Measurements from ENCODE around the gene CNTN2. TPM values are rescaled to one million over a fixed set of nuclear protein-coding genes. Genes with fewer than 3 reads are reported as not detected.

Gene CNTN2
- total and polyA plus RNA-seq, 8 donors: 0.12 to 2.2 (median 0.58) TPM; not detected in 3

GRCh38 chr1:205107327-205107726 lies 64.3 kb downstream of the CNTN2 start:
- H3K4me3 ChIP-seq: no peak overlapping the region
- no peaks in the 10 kb centered on the region for H3K27me3 ChIP-seq
- peaks cover 28 to 99% (median 95%) of the 10 kb centered on the region in 4 donors for H3K36me3 ChIP-seq
- H3K4me1 ChIP-seq: no peaks in the 10 kb centered on the region
- DNase-seq: no peak
- TF ChIP-seq POLR2AphosphoS5 (IDR thresholded peaks at IDR 0.05) (no peak), EP300 (IDR thresholded peaks at IDR 0.05) (no peak), POLR2A (IDR thresholded peaks at IDR 0.05) (no peak)
- intact Hi-C loops (cut with DNase I; ENCODE audit: low total_unique reads): no loop called here
- H3K9me3 ChIP-seq: no peaks in the 10 kb centered on the region
- WGBS, 5 donors: 92 to 97% (median 95%) methylated on average over 4 of the region's 4 CpGs
- no peak overlapping the region for H3K27ac ChIP-seq

DNA sequence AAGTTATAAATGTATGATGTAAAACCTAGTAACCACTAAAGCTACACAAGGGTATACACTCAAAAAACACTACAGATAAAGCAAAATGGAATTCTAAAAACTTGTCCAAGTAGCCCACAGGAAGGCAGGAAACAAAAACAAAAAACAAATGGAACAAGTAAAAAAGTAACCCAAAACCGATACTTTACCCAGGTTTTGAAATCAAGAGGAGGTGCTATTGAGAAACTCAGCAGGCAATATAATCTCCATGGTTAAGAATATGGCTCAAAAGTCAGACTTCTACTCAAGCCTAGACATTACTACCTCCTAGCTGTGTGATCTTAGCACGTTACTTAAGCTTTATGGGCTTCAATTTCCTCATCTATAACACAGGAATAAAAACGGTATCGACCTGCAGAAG lies 65.5 kb downstream of the CNTN2 start:
- no peaks in the 10 kb centered on the region for H3K27me3 ChIP-seq

DNA sequence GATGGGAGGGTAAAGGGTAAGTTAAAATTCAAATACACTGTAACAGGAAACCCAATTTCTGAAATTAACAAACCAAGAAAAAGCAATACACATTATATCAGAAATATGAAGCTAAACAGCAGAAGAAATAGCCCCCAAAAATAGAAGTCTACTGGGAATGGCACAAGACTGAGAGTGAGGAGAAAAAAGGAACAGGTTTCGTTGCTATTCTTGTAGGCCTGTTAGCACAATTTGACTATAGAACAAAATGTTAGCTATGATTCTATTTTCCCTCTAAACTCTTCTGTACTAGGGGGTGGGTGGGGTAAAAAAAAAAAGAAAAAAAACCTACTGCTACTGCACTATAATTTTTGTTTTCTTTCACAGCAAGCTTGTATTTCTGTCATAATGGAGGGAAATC lies 66.3 kb downstream of the CNTN2 start:
- WGBS, 5 donors: 88 to 97% (median 96%) methylated on average over 1 of the region's 1 CpG
- DNase-seq: no peak
- TF ChIP-seq, protein P1, sequence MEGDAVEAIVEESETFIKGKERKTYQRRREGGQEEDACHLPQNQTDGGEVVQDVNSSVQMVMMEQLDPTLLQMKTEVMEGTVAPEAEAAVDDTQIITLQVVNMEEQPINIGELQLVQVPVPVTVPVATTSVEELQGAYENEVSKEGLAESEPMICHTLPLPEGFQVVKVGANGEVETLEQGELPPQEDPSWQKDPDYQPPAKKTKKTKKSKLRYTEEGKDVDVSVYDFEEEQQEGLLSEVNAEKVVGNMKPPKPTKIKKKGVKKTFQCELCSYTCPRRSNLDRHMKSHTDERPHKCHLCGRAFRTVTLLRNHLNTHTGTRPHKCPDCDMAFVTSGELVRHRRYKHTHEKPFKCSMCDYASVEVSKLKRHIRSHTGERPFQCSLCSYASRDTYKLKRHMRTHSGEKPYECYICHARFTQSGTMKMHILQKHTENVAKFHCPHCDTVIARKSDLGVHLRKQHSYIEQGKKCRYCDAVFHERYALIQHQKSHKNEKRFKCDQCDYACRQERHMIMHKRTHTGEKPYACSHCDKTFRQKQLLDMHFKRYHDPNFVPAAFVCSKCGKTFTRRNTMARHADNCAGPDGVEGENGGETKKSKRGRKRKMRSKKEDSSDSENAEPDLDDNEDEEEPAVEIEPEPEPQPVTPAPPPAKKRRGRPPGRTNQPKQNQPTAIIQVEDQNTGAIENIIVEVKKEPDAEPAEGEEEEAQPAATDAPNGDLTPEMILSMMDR (IDR thresholded peaks at IDR 0.05): no peak
- TF ChIP-seq EP300 (IDR thresholded peaks at IDR 0.05) (no peak), POLR2AphosphoS5 (IDR thresholded peaks at IDR 0.05) (no peak), POLR2A (IDR thresholded peaks at IDR 0.05) (no peak)
- no peaks in the 10 kb centered on the region for H3K9me3 ChIP-seq
- intact Hi-C loops (cut with DNase I; ENCODE audit: low total_unique reads): no loop called here
- no peak overlapping the region for H3K27ac ChIP-seq
- H3K36me3 ChIP-seq: peaks cover 17 to 99% (median 95%) of the 10 kb centered on the region in 4 donors
- no peaks in the 10 kb centered on the region for H3K27me3 ChIP-seq
- no peaks in the 10 kb centered on the region for H3K4me1 ChIP-seq
- H3K4me3 ChIP-seq: no peak overlapping the region

More for the DNA sequence above, 65.5 kb downstream of the CNTN2 start:
- Histone ChIP-seq H3K36me3 (peaks cover 19 to 99% (median 95%) of the 10 kb centered on the region in 4 donors), H3K27ac (no peak overlapping the region), H3K4me3 (no peak overlapping the region), H3K4me1 (no peaks in the 10 kb centered on the region), H3K9me3 (no peaks in the 10 kb centered on the region)
- intact Hi-C loops (cut with DNase I; ENCODE audit: low total_unique reads): no loop called here
- WGBS, 5 donors: 88 to 95% (median 90%) methylated on average over 4 of the region's 4 CpGs
- TF ChIP-seq POLR2AphosphoS5 (IDR thresholded peaks at IDR 0.05) (no peak), EP300 (IDR thresholded peaks at IDR 0.05) (no peak)
- no peak for DNase-seq

DNA sequence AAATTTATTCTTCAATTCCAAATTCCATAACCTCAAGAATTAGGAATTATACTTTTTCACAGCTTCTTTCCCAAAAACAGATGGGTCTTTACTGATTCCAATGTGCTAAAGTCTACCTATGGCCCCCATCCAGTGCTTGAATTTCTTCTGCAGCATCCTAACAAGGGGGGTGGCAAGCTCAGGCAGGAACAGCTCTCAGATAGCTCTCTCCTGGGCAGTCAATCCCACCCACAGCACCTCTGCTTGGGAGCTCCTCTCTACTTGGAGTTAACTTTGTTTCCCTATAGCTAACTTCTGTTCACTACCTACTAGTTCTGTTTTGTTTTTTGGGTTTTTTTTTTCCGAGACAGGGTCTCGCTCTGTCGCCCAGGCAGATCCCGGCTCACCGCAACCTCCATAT lies 66.7 kb downstream of the CNTN2 start:
- WGBS, 5 donors: 80 to 97% (median 88%) methylated on average over 5 of the region's 5 CpGs
- TF ChIP-seq POLR2A (IDR thresholded peaks at IDR 0.05) (no peak), POLR2AphosphoS5 (IDR thresholded peaks at IDR 0.05) (no peak), EP300 (IDR thresholded peaks at IDR 0.05) (no peak)
- TF ChIP-seq, protein P1 (IDR thresholded peaks at IDR 0.05): no peak
- no peak for DNase-seq
- no peaks in the 10 kb centered on the region for H3K27me3 ChIP-seq
- H3K4me3 ChIP-seq: no peak overlapping the region
- H3K4me1 ChIP-seq: no peaks in the 10 kb centered on the region
- H3K9me3 ChIP-seq: no peaks in the 10 kb centered on the region
- peaks cover 14 to 99% (median 95%) of the 10 kb centered on the region in 4 donors for H3K36me3 ChIP-seq
- intact Hi-C loops (cut with DNase I; ENCODE audit: low total_unique reads): no loop called here
- H3K27ac ChIP-seq: no peak overlapping the region

- Histone ChIP-seq H3K27me3 (no peaks in the 10 kb centered on the region), H3K4me1 (no peaks in the 10 kb centered on the region), H3K9me3 (no peaks in the 10 kb centered on the region), H3K36me3 (peaks cover 12 to 95% (median 92%) of the 10 kb centered on the region in 4 donors), H3K4me3 (no peak overlapping the region), H3K27ac (no peak overlapping the region)
- DNase-seq: no peak
- intact Hi-C loops (cut with DNase I; ENCODE audit: low total_unique reads): no loop called here
- TF ChIP-seq, protein P1 (IDR thresholded peaks at IDR 0.05): no peak
- TF ChIP-seq POLR2A (IDR thresholded peaks at IDR 0.05) (no peak), POLR2AphosphoS5 (IDR thresholded peaks at IDR 0.05) (no peak), EP300 (IDR thresholded peaks at IDR 0.05) (no peak)
Measured at GRCh38 chr1:205111354-205111753, 68.3 kb downstream of the CNTN2 start.
